Mononuclear cell (primary cell): Measurements from ENCODE around the gene GOLGA6L9. TPM values are rescaled to one million over a fixed set of nuclear protein-coding genes. Genes with fewer than 3 reads are reported as not detected.

Experiments used
- total RNA-seq: library from RNA; depleted of rRNA; stranded (reverse); fragments of >200 nt; gene quantifications from one replicate; pipeline ENCODE4 v1.2.3, GENCODE V29; 2012

GOLGA6L9 gene
- total RNA-seq, 1 donor = 1.7 TPM

Other genes starting within 250 kb of the GOLGA6L9 start
- gene EFL1, start 167.1 kb upstream of the GOLGA6L9 start, total RNA-seq = 10.8 TPM
- 2.1 TPM for gene SAXO2, start 167.0 kb upstream of the GOLGA6L9 start, total RNA-seq
- gene GOLGA6L10, start 80.3 kb upstream of the GOLGA6L9 start, total RNA-seq = 1.4 TPM
- 2,519 TPM for gene RPS17, start 110.6 kb downstream of the GOLGA6L9 start, total RNA-seq
- gene CPEB1, start 217.5 kb downstream of the GOLGA6L9 start, total RNA-seq = not detected